GM18505 (cell line): Measurements from ENCODE around the gene NOS2.
"Not testable (repeated sequence)": the region's sequence is repeated elsewhere in the genome, so short reads cannot be mapped to it uniquely, and the experiment has no call there.

Source experiments
- ATAC-seq: cut with Tn5 transposase; IDR thresholded peaks from one replicate; pipeline ENCODE4 v1.9.1; 2021; ENCODE audit not compliant: unreplicated experiment
- POLR2A ChIP-seq: IDR thresholded peaks from 4 replicates; pipeline ENCODE4 v1.6.1; 2011; ENCODE audit warnings: borderline replicate concordance; ENCODE audit not compliant: insufficient read depth, insufficient read length; ENCODE audit errors: extremely low read depth

NOS2 gene

GRCh38 chr17:27825459-27825858 lies 25.1 kb upstream of the NOS2 start:
- no peak for TF ChIP-seq POLR2A

GRCh38 chr17:27824745-27825144 lies 24.4 kb upstream of the NOS2 start:
- no peak for ATAC-seq
- TF ChIP-seq POLR2A = no peak

More at GRCh38 chr17:27825459-27825858, 25.1 kb upstream of the NOS2 start:
- ATAC-seq = no peak

- TF ChIP-seq POLR2A = no peak
- no peak for ATAC-seq
Observed at GRCh38 chr17:27824176-27824715, 23.9 kb upstream of the NOS2 start.

GRCh38 chr17:27822108-27822507 lies 21.8 kb upstream of the NOS2 start:
- not testable (repeated sequence) for ATAC-seq

- TF ChIP-seq POLR2A = no peak
- ATAC-seq = no peak
Observed at GRCh38 chr17:27821318-27821717, 21.0 kb upstream of the NOS2 start.

- TF ChIP-seq POLR2A = no peak
- no peak for ATAC-seq
Observed at GRCh38 chr17:27819145-27819544, 18.8 kb upstream of the NOS2 start.

- ATAC-seq = no peak
- no peak for TF ChIP-seq POLR2A
Observed at GRCh38 chr17:27818401-27819105, 18.2 kb upstream of the NOS2 start.

GRCh38 chr17:27817731-27818130 lies 17.4 kb upstream of the NOS2 start:
- no peak for ATAC-seq
- TF ChIP-seq POLR2A = no peak

- TF ChIP-seq POLR2A = no peak
- ATAC-seq = no peak
Observed at GRCh38 chr17:27816946-27817345, 16.6 kb upstream of the NOS2 start.

- no peak for TF ChIP-seq POLR2A
- no peak for ATAC-seq
Observed at GRCh38 chr17:27811961-27812360, 11.6 kb upstream of the NOS2 start.

- no peak for TF ChIP-seq POLR2A
Observed at GRCh38 chr17:27810902-27811557, 10.7 kb upstream of the NOS2 start.

GRCh38 chr17:27810211-27810901 lies 10.0 kb upstream of the NOS2 start:
- ATAC-seq = peak; percentile 43
- no peak for TF ChIP-seq POLR2A

More at GRCh38 chr17:27810902-27811557, 10.7 kb upstream of the NOS2 start:
- ATAC-seq = no peak

GRCh38 chr17:27809555-27809954 lies 9.2 kb upstream of the NOS2 start:
- TF ChIP-seq POLR2A = no peak
- no peak for ATAC-seq
